Fibroblast of lung (primary cell): ENCODE results near the gene APOA1.

Experiments
- EZH2 ChIP-seq: IDR thresholded peaks from 2 replicates; pipeline ENCODE4 v1.5.1; 2012; ENCODE audit warnings: low read length, control low read depth, mild to moderate bottlenecking; ENCODE audit errors: missing control alignments
- TF ChIP-seq, protein P1 (sequence below), 2 donors: IDR thresholded peaks in 1 of 2; conservative IDR thresholded peaks in 1 of 2; 1 replicate in 1 of 2; 2 replicates in 1 of 2; pipeline ENCODE4 v1.5.1; 2011 to 2012; ENCODE audit warnings: low read length in 2 of 2, control low read depth in 1 of 2, inconsistent platforms in 1 of 2, low read depth in 1 of 2, mild to moderate bottlenecking in 1 of 2

DNA sequence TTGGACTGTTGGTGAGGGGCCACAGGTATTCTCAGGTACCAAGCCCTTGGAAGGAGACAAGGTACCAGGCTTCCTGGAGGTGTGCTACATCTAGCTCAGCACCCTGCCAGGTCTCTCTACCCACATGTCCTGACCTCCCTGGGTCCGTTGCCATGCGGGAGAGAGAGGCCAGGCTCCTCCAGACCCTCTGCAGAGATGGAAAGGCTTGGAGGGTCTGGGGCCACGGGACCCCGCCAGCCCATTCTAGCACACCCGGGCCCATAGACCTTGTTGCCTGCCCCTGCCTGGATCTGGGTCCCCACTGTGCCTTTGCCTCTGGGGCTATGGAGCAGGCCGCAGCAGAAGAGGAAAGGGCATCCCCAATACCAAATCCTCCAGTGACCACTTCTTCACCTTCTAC lies 10.0 kb downstream of the APOA1 start:
- TF ChIP-seq, protein P1, sequence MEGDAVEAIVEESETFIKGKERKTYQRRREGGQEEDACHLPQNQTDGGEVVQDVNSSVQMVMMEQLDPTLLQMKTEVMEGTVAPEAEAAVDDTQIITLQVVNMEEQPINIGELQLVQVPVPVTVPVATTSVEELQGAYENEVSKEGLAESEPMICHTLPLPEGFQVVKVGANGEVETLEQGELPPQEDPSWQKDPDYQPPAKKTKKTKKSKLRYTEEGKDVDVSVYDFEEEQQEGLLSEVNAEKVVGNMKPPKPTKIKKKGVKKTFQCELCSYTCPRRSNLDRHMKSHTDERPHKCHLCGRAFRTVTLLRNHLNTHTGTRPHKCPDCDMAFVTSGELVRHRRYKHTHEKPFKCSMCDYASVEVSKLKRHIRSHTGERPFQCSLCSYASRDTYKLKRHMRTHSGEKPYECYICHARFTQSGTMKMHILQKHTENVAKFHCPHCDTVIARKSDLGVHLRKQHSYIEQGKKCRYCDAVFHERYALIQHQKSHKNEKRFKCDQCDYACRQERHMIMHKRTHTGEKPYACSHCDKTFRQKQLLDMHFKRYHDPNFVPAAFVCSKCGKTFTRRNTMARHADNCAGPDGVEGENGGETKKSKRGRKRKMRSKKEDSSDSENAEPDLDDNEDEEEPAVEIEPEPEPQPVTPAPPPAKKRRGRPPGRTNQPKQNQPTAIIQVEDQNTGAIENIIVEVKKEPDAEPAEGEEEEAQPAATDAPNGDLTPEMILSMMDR (conservative IDR thresholded peaks at IDR 0.05 in 1 of 2, IDR thresholded peaks at IDR 0.05 in 1 of 2; ENCODE audit: low read depth in 1 of 2, low read length in 2 of 2), result no peak
- TF ChIP-seq EZH2, result no peak
